Superior temporal gyrus (tissue), 1 donor: ENCODE data around the gene BANK1.

Source experiments
- DNase-seq: peaks from one replicate; pipeline ENCODE4 v3.0.0-alpha.2; 2016; ENCODE audit errors: extremely low spot score

BANK1 gene

DNA sequence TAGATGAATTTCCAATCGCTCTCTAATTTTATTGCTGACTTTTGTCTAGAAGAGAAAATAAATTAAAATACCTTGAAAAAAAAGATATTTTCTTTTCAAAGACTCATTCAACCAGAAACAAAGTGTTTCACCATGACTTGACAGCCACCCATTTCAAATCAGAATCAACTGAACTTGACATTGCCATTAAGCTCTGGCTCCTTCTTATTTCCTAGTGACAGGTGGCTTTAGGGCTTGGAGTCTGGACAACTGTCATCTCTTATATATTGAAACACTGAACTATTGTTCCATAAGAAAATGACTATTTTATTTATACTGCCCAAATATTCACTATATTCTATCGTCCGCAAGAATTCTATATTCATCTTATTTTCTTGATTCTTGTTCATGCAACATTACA, 325.6 kb downstream of the BANK1 start:
- no peak for DNase-seq

DNA sequence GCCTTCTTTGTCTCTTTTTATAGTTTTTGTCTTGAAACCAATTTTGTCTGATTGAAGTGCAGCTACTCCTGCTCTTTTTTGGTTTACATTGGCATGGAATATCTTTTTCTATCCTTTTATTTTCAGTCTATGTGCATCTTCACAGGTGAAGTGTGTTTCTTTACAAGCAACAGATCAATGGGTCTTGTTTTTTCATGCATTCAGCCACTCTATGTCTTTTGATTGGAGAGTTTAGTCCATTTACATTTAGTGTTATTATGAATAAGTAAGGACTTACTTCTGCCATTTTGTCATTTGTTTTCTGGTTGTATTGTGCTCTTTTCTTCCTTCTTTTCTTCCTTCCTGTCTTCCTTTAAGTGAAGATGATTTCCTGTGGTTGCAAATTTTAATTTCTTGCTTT, 330.3 kb downstream of the BANK1 start:
- no peak for DNase-seq
